Measurements from ENCODE around the gene NRN1L. TPM values are rescaled to one million over a fixed set of nuclear protein-coding genes. Genes with fewer than 3 reads are reported as not detected.
"Not testable (repeated sequence)": the region's sequence is repeated elsewhere in the genome, so short reads cannot be mapped to it uniquely, and the experiment has no call there.

NRN1L gene
- total RNA-seq, 1 experiment from 2014 or later, result 1.1 TPM

DNA sequence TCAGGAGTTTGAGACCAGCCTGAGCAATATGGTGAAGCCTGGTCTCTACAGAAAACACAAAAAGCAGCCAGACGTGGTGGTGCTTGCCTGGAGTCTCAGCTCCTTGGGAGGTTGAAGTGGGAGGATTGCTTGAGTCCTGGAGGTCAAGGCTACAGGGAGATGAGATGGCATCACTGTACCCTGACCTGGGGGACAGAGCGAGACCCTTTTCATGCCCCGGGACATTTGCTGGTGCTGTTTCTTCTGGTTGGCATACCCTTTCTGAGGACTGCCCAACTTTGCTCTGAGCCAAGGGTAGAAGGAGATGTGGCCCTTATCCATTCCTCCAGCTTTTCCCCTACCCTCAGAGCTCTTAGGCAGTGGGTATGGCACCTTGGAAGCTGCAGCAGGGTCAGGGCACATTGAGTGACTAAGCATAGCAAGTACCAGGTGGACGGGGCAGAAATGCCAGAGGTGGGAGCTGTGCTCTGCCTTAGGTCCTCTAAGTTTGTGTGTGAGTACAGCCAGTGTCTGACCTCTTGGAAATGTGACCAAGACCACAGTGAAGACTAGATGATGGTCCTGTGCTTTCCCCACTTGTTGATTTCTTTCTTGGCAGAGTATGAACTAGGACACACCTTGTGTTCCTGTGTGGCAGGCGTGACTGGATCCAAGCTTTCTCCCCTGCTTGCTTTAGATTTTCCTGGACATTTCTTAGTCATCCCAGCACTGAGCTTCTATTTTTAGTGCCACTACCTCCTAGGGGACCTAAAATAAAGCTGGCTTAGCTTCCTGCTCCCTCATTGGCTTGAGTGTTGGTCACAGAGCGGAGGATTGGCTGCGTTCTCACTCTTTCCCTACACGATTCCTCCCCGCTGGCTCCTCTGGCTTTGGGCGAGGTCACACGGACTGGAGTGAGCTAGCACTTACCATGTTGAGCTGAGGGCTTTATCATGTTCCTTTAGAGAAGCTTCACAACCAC is 21.8 kb upstream of the NRN1L start:
- ChIA-PET CTCF (interaction anchor here (0.6 kb wide), 1 partner anchor 343 kb away, joined by 6 read pairs; no protein-coding TSS in a partner anchor), POLR2A (no interaction called here)
- BruUV-seq (replicated peaks), result no TSS peak
- Histone ChIP-seq H3K9me3 (ENCODE audit: control insufficient read depth, insufficient read depth, low read depth, low read length) (no peaks in the 10 kb centered on the region), H3K36me3 (ENCODE audit: control insufficient read depth, insufficient read depth, low read length) (no peaks in the 10 kb centered on the region; the same call in none of the 2 replicates), H3K27me3 (ENCODE audit: control insufficient read depth, insufficient read depth, low read length) (no peaks in the 10 kb centered on the region), H3K4me3 (ENCODE audit: low read depth in 2 of 2, low read length in 2 of 2) (no peak overlapping the region), H3K27ac (ENCODE audit: low read length) (no peak overlapping the region), H3K4me1 (ENCODE audit: control insufficient read depth, insufficient read depth, low read length) (no peaks in the 10 kb centered on the region)
- ATAC-seq (no peak), DNase-seq (ENCODE audit: low read depth, low spot score) (no peak)
- TF ChIP-seq SIN3A (IDR thresholded peaks at IDR 0.05; ENCODE audit: borderline replicate concordance, insufficient read depth, low read depth, low read length) (no peak), TCF7L2 (IDR thresholded peaks at IDR 0.05; ENCODE audit: low read depth, low read length) (no peak)
- TF ChIP-seq, protein P1, sequence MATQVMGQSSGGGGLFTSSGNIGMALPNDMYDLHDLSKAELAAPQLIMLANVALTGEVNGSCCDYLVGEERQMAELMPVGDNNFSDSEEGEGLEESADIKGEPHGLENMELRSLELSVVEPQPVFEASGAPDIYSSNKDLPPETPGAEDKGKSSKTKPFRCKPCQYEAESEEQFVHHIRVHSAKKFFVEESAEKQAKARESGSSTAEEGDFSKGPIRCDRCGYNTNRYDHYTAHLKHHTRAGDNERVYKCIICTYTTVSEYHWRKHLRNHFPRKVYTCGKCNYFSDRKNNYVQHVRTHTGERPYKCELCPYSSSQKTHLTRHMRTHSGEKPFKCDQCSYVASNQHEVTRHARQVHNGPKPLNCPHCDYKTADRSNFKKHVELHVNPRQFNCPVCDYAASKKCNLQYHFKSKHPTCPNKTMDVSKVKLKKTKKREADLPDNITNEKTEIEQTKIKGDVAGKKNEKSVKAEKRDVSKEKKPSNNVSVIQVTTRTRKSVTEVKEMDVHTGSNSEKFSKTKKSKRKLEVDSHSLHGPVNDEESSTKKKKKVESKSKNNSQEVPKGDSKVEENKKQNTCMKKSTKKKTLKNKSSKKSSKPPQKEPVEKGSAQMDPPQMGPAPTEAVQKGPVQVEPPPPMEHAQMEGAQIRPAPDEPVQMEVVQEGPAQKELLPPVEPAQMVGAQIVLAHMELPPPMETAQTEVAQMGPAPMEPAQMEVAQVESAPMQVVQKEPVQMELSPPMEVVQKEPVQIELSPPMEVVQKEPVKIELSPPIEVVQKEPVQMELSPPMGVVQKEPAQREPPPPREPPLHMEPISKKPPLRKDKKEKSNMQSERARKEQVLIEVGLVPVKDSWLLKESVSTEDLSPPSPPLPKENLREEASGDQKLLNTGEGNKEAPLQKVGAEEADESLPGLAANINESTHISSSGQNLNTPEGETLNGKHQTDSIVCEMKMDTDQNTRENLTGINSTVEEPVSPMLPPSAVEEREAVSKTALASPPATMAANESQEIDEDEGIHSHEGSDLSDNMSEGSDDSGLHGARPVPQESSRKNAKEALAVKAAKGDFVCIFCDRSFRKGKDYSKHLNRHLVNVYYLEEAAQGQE (IDR thresholded peaks at IDR 0.05; ENCODE audit: insufficient read depth in 1 of 2, low read depth in 2 of 2, low read length in 1 of 2), result no peak
- TF ChIP-seq, protein P2, sequence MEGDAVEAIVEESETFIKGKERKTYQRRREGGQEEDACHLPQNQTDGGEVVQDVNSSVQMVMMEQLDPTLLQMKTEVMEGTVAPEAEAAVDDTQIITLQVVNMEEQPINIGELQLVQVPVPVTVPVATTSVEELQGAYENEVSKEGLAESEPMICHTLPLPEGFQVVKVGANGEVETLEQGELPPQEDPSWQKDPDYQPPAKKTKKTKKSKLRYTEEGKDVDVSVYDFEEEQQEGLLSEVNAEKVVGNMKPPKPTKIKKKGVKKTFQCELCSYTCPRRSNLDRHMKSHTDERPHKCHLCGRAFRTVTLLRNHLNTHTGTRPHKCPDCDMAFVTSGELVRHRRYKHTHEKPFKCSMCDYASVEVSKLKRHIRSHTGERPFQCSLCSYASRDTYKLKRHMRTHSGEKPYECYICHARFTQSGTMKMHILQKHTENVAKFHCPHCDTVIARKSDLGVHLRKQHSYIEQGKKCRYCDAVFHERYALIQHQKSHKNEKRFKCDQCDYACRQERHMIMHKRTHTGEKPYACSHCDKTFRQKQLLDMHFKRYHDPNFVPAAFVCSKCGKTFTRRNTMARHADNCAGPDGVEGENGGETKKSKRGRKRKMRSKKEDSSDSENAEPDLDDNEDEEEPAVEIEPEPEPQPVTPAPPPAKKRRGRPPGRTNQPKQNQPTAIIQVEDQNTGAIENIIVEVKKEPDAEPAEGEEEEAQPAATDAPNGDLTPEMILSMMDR (IDR thresholded peaks at IDR 0.05), result no peak
- intact Hi-C loops (cut with micrococcal nuclease; ENCODE audit: unreplicated experiment), result no loop called here
- in situ Hi-C loops (cut with HindIII; ENCODE audit: low pct_unique_long_range_greater_than_20kb, low sequenced_read_pairs), result no loop called here

DNA sequence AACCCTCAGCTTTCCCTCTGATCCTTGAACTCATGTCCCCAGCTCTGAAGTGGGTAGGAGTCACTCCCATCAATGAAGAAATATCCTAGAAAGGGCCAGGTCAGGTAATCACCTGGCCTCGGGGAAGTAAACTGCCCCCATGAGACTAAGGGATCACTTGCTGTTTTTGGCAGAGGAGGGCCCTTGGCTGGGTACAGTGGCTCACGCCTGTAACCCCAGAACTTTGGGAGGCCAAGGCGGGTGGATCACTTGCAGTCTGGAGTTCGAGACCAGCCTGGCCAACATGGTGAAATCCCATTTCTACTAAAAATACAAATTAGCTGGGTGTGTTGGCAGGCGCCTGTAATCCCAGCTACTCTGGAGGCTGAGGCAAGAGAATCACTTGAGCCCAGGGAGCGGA is 20.6 kb upstream of the NRN1L start:
- CTCF ChIA-PET; BruUV-seq (replicated peaks); intact Hi-C loops (cut with micrococcal nuclease; ENCODE audit: unreplicated experiment); POLR2A ChIA-PET; H3K9me3 ChIP-seq (ENCODE audit: control insufficient read depth, insufficient read depth, low read depth, low read length); H3K27me3 ChIP-seq (ENCODE audit: control insufficient read depth, insufficient read depth, low read length); H3K4me3 ChIP-seq (ENCODE audit: low read depth in 2 of 2, low read length in 2 of 2); H3K27ac ChIP-seq (ENCODE audit: low read length); in situ Hi-C loops (cut with HindIII; ENCODE audit: low pct_unique_long_range_greater_than_20kb, low sequenced_read_pairs); ATAC-seq; H3K4me1 ChIP-seq (ENCODE audit: control insufficient read depth, insufficient read depth, low read length); DNase-seq (ENCODE audit: low read depth, low spot score); H3K36me3 ChIP-seq (ENCODE audit: control insufficient read depth, insufficient read depth, low read length): not testable (repeated sequence)

DNA sequence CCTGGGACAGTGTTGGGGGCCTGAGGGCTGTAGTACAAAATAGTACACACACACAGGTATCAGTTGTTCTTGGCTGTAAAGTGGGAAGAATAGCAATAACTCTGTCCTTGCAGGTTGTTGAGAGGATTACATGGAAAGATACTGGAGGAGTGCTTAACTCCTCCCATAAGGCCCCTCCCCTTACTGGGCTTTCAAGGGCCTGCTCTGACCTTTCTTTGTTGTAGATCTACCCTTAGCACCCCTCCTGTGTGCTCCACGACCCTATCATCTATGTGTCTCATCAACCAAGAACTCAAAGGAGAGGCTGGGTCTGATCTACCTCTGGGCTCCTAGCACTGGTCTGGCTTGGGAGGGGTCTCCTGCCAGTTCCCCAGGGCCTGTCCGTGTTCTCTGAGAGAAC is 20.1 kb upstream of the NRN1L start:
- POLR2A ChIA-PET, result no interaction called here
- no peaks in the 10 kb centered on the region for H3K4me1 ChIP-seq (ENCODE audit: control insufficient read depth, insufficient read depth, low read length)
- TF ChIP-seq, protein P2 (IDR thresholded peaks at IDR 0.05), result no peak
- no peak for TF ChIP-seq POLR2AphosphoS5 (IDR thresholded peaks at IDR 0.05; ENCODE audit: low read depth, low read length)
- TF ChIP-seq, protein P1 (IDR thresholded peaks at IDR 0.05; ENCODE audit: insufficient read depth in 1 of 2, low read depth in 2 of 2, low read length in 1 of 2), result no peak
- TF ChIP-seq TCF7L2 (IDR thresholded peaks at IDR 0.05; ENCODE audit: low read depth, low read length), result no peak
- TF ChIP-seq SIN3A (IDR thresholded peaks at IDR 0.05; ENCODE audit: borderline replicate concordance, insufficient read depth, low read depth, low read length), result no peak
- CTCF ChIA-PET, result no interaction called here
- in situ Hi-C loops (cut with HindIII; ENCODE audit: low pct_unique_long_range_greater_than_20kb, low sequenced_read_pairs), result no loop called here
- no peaks in the 10 kb centered on the region for H3K9me3 ChIP-seq (ENCODE audit: control insufficient read depth, insufficient read depth, low read depth, low read length)
- BruUV-seq (replicated peaks), result no TSS peak
- H3K27ac ChIP-seq (ENCODE audit: low read length), result no peak overlapping the region
- DNase-seq (ENCODE audit: low read depth, low spot score), result no peak
- no peaks in the 10 kb centered on the region; the same call in none of the 2 replicates for H3K36me3 ChIP-seq (ENCODE audit: control insufficient read depth, insufficient read depth, low read length)
- intact Hi-C loops (cut with micrococcal nuclease; ENCODE audit: unreplicated experiment), result no loop called here
- no peak overlapping the region for H3K4me3 ChIP-seq (ENCODE audit: low read depth in 2 of 2, low read length in 2 of 2)
- ATAC-seq, result no peak
- H3K27me3 ChIP-seq (ENCODE audit: control insufficient read depth, insufficient read depth, low read length), result no peaks in the 10 kb centered on the region

All from Panc1 (cell line).